HepG2 (cell line): ENCODE measurements around the gene CACNA1G. TPM values are rescaled to one million over a fixed set of nuclear protein-coding genes. Genes with fewer than 3 reads are reported as not detected.
A peak's percentile ranks its signal among the peaks of the same experiment; 100 is the strongest.

ENCODE experiments used
- ARNT ChIP-seq: fragments of 450-650 bp; IDR thresholded peaks from 2 replicates; pipeline ENCODE4 v1.6.1; 2017
- CREM ChIP-seq, 2 experiments: sonication (generic) in 1 of 2; formaldehyde crosslinking in 1 of 2; IDR thresholded peaks; 2 replicates each; pipeline versions ENCODE4 v1.4.0 to v1.6.1; 2016 to 2020; ENCODE audit warnings: antibody characterized with exemption in 1 of 2, mild to moderate bottlenecking in 1 of 2, missing genetic modification reagents in 1 of 2
- DR1 ChIP-seq: sonication (generic); formaldehyde crosslinking; IDR thresholded peaks from 2 replicates; pipeline ENCODE4 v1.8.0; 2021; ENCODE audit warnings: mild to moderate bottlenecking, missing genetic modification reagents, inconsistent platforms
- EP300 ChIP-seq, 3 experiments: sonication (generic) in 1 of 3; formaldehyde crosslinking in 1 of 3; IDR thresholded peaks; 2 replicates each; pipeline versions ENCODE4 v1.5.1 to v1.6.1; 2011 to 2020; ENCODE audit warnings: low read depth in 2 of 3, low read length in 2 of 3, borderline replicate concordance in 1 of 3, improper control_type of control experiment in 1 of 3, mild to moderate bottlenecking in 1 of 3, missing genetic modification reagents in 1 of 3, moderate library complexity in 1 of 3
- GABPA ChIP-seq, 2 experiments: IDR thresholded peaks; 2 replicates each; pipeline ENCODE4 v1.6.1; 2011 to 2016; ENCODE audit warnings: low read depth in 2 of 2, low read length in 1 of 2, missing biosample characterization in 1 of 2, missing genetic modification characterization in 1 of 2
- GATAD2A ChIP-seq: IDR thresholded peaks from 2 replicates; pipeline ENCODE4 v1.6.1; 2016
- HIC2 ChIP-seq: sonication (generic); formaldehyde crosslinking; IDR thresholded peaks from 2 replicates; pipeline ENCODE4 v1.9.0; 2022; ENCODE audit warnings: low read depth, missing genetic modification reagents
- HNF4G ChIP-seq, 2 experiments: sonication (generic) in 1 of 2; formaldehyde crosslinking in 1 of 2; IDR thresholded peaks; 2 replicates each; pipeline versions ENCODE4 v1.4.0 to v1.6.1; 2011 to 2020; ENCODE audit warnings: borderline replicate concordance in 2 of 2, low read depth in 2 of 2, mild to moderate bottlenecking in 2 of 2, low read length in 1 of 2, missing genetic modification reagents in 1 of 2, moderate library complexity in 1 of 2
- MXI1 ChIP-seq: IDR thresholded peaks from 3 replicates; pipeline ENCODE4 v1.6.1; 2012; ENCODE audit warnings: low read depth, low read length, inconsistent platforms, borderline replicate concordance
- NFRKB ChIP-seq: fragments of 450-650 bp; IDR thresholded peaks from 2 replicates; pipeline ENCODE4 v1.6.1; 2017
- NR0B2 ChIP-seq: sonication (generic); formaldehyde crosslinking; IDR thresholded peaks from 2 replicates; pipeline ENCODE4 v1.4.0; 2020; ENCODE audit warnings: mild to moderate bottlenecking, missing genetic modification reagents
- NR2C2 ChIP-seq: sonication (generic); formaldehyde crosslinking; IDR thresholded peaks from 2 replicates; pipeline ENCODE4 v1.4.0; 2020; ENCODE audit warnings: missing genetic modification reagents, mild to moderate bottlenecking, moderate library complexity, borderline replicate concordance
- TBL1XR1 ChIP-seq: fragments of 150-350 bp; IDR thresholded peaks from 2 replicates; pipeline ENCODE4 v1.6.1; 2014; ENCODE audit warnings: borderline replicate concordance, low read length; ENCODE audit not compliant: partially characterized antibody
- ZNF280B ChIP-seq: sonication (generic); formaldehyde crosslinking; IDR thresholded peaks from 2 replicates; pipeline ENCODE4 v1.5.0; 2020; ENCODE audit warnings: missing genetic modification reagents, mild to moderate bottlenecking, borderline replicate concordance
- ZNF646 ChIP-seq: sonication (generic); formaldehyde crosslinking; IDR thresholded peaks from 2 replicates; pipeline ENCODE4 v1.9.0; 2021; ENCODE audit warnings: mild to moderate bottlenecking, missing genetic modification reagents
- ZSCAN12 ChIP-seq: sonication (generic); formaldehyde crosslinking; IDR thresholded peaks from 2 replicates; pipeline ENCODE4 v1.9.0; 2021; ENCODE audit warnings: mild to moderate bottlenecking, missing genetic modification reagents
- polyA plus RNA-seq, 8 experiments: library from polyadenylated mRNA; depleted of rRNA in 3 of 8; stranded (reverse) in 7 of 8; unstranded in 1 of 8; fragments of >200 nt; fragmentation: Illumina TruSeq in 4 of 8; extraction: Trizol in 4 of 8; gene quantifications; 2 replicates each; pipeline versions ENCODE4 v1.2.1 to v1.2.3, GENCODE V29; 2011 to 2016; ENCODE audit warnings: low read depth in 4 of 8, missing spikeins in 1 of 8, mixed read lengths in 1 of 8; ENCODE audit not compliant: insufficient read depth in 1 of 8
- total RNA-seq, 5 experiments: library from RNA; depleted of rRNA; stranded (reverse); fragments of >200 nt; fragmentation: Illumina TruSeq; extraction: Trizol; gene quantifications; 2 replicates each; pipeline ENCODE4 v1.2.3, GENCODE V29; 2016; ENCODE audit warnings: low read depth in 1 of 5

The CACNA1G gene
- total and polyA plus RNA-seq, 2 of the 13 experiments (the other 11 are each of a cell fraction or from before 2014, with no cell fraction given): 0.02 TPM; not detected in 1

- peak; percentile 76; the same call in 1 of the 2 replicates for TF ChIP-seq HIC2 (CRISPR knock-in tag)
- TF ChIP-seq NR0B2: no peak
- no peak for TF ChIP-seq MXI1
- peak; percentile 64; the same call in 1 of the 2 replicates for TF ChIP-seq ZNF646 (CRISPR knock-in tag)
- 0 out of 2 replicates have a peak, but pooled peaks have one; percentile 30 for TF ChIP-seq ZNF280B (CRISPR knock-in tag)
- TF ChIP-seq DR1 (CRISPR knock-in tag): no peak
- peak; percentile 50; the same call in 1 of the 2 replicates for TF ChIP-seq NR2C2 (CRISPR knock-in tag)
- TF ChIP-seq NFRKB: no peak
- peak in 1 of 2 experiments; percentile 35; a peak in 1 of 4 replicates for TF ChIP-seq EP300 (IDR thresholded peaks at IDR 0.05; ENCODE audit: low read depth in 2 of 2, low read length in 2 of 2)
- peak; percentile 56; the same call in 1 of the 2 replicates for TF ChIP-seq EP300 (CRISPR knock-in tag; IDR thresholded peaks at IDR 0.05; ENCODE audit: borderline replicate concordance)
- no peak for TF ChIP-seq GABPA (IDR thresholded peaks at IDR 0.05; ENCODE audit: low read depth, low read length)
- no peak for TF ChIP-seq GABPA (CRISPR knock-in tag; IDR thresholded peaks at IDR 0.05; ENCODE audit: low read depth)
- no peak for TF ChIP-seq CREM (IDR thresholded peaks at IDR 0.05)
- TF ChIP-seq CREM (CRISPR knock-in tag; IDR thresholded peaks at IDR 0.05): no peak
- TF ChIP-seq GATAD2A: peak; percentile 71
- TF ChIP-seq HNF4G (IDR thresholded peaks at IDR 0.05; ENCODE audit: borderline replicate concordance, low read depth, low read length): no peak
- TF ChIP-seq HNF4G (CRISPR knock-in tag; IDR thresholded peaks at IDR 0.05; ENCODE audit: borderline replicate concordance, low read depth): no peak
- TF ChIP-seq TBL1XR1: no peak
- TF ChIP-seq ZSCAN12 (CRISPR knock-in tag): no peak
- TF ChIP-seq ARNT: no peak
Observed at GRCh38 chr17:50642722-50643656, 82.5 kb downstream of the CACNA1G start (continued).
